ENCODE data around the gene CD93.

- TF ChIP-seq, protein P1, sequence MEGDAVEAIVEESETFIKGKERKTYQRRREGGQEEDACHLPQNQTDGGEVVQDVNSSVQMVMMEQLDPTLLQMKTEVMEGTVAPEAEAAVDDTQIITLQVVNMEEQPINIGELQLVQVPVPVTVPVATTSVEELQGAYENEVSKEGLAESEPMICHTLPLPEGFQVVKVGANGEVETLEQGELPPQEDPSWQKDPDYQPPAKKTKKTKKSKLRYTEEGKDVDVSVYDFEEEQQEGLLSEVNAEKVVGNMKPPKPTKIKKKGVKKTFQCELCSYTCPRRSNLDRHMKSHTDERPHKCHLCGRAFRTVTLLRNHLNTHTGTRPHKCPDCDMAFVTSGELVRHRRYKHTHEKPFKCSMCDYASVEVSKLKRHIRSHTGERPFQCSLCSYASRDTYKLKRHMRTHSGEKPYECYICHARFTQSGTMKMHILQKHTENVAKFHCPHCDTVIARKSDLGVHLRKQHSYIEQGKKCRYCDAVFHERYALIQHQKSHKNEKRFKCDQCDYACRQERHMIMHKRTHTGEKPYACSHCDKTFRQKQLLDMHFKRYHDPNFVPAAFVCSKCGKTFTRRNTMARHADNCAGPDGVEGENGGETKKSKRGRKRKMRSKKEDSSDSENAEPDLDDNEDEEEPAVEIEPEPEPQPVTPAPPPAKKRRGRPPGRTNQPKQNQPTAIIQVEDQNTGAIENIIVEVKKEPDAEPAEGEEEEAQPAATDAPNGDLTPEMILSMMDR (IDR thresholded peaks at IDR 0.05): no peak
- no peak for TF ChIP-seq EZH2 (IDR thresholded peaks at IDR 0.05)
Measured at GRCh38 chr20:23129891-23130621, 43.9 kb upstream of the CD93 start.
